GM19328 (cell line): ENCODE measurements around the gene PDLIM3.
"Not testable (repeated sequence)": the region's sequence is repeated elsewhere in the genome, so short reads cannot be mapped to it uniquely, and the experiment has no call there.

Experiments used
- ATAC-seq: cut with Tn5 transposase; IDR thresholded peaks from one replicate; pipeline ENCODE4 v1.9.1; 2021; ENCODE audit warnings: mild to moderate bottlenecking, moderate library complexity; ENCODE audit not compliant: unreplicated experiment

The PDLIM3 gene, protein sequence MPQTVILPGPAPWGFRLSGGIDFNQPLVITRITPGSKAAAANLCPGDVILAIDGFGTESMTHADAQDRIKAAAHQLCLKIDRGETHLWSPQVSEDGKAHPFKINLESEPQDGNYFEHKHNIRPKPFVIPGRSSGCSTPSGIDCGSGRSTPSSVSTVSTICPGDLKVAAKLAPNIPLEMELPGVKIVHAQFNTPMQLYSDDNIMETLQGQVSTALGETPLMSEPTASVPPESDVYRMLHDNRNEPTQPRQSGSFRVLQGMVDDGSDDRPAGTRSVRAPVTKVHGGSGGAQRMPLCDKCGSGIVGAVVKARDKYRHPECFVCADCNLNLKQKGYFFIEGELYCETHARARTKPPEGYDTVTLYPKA

GRCh38 chr4:185534866-185535611 is at the start of gene PDLIM3:
Gene PDLIM3, minus strand, starts transcription at chr4:185535507. Its CDS starts 73 bp downstream, at chr4:185535434.
- ATAC-seq = peak; percentile 45

- no peak for ATAC-seq
Observed at GRCh38 chr4:185583813-185584212, 48.5 kb upstream of the PDLIM3 start.

DNA sequence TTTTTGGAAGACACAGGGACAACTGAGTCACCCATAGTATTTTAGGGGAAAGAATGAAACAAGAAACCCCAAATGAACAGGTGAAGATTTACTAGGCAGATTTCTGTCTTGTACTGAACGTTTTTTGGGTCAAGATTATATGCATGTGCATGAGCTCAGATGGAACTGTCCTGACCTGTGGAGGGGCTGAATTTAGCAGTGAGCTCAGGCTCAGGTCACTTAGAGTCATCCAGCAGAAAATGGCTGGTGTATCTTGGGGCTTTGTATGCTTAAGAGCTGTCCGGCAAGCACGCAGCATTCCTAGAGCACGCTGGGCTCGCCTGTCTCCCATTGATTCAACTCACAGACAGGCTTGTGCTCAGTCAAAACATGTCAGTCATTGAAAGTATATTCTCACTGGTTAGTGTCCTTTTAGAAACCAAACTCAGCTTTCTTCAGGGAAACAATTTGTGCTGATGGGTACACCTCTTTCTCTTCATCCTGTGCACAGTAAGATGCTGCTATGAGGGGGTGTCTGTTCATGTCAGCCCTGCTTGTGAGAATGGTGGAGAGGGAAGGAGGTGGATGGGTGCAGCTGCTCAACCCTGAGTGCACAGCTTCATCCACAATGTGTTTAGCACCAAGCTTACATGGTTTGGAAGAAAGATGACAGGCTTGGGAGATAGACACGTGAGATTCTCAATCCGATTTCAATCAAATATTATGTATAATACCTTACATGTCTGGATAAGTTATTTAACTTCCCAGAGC is 47.5 kb upstream of the PDLIM3 start:
- ATAC-seq = no peak

DNA sequence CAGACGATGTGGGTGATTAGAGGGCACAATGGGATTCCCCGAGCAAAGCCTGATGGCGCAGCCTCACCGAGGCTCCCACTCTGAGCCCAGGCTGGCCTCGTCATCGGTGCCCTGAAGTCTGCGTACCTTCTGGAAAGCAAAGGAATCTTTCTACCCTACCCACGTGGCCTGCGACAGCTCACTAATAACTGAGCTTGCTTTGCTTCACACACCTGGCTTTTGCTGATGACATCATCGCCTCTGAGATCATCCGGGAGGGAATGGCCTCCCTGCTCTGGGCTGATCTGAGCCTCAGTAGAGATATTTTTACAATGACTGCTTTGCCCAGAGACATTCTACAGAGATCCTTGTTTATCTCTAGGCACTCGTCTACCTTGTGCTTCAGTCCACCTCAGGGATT is 45.4 kb upstream of the PDLIM3 start:
- ATAC-seq = no peak

GRCh38 chr4:185578284-185578683 is 43.0 kb upstream of the PDLIM3 start:
- no peak for ATAC-seq

- ATAC-seq = no peak
Observed at GRCh38 chr4:185576962-185577950, 41.9 kb upstream of the PDLIM3 start.

GRCh38 chr4:185576314-185576961 is 41.1 kb upstream of the PDLIM3 start:
- ATAC-seq = no peak

DNA sequence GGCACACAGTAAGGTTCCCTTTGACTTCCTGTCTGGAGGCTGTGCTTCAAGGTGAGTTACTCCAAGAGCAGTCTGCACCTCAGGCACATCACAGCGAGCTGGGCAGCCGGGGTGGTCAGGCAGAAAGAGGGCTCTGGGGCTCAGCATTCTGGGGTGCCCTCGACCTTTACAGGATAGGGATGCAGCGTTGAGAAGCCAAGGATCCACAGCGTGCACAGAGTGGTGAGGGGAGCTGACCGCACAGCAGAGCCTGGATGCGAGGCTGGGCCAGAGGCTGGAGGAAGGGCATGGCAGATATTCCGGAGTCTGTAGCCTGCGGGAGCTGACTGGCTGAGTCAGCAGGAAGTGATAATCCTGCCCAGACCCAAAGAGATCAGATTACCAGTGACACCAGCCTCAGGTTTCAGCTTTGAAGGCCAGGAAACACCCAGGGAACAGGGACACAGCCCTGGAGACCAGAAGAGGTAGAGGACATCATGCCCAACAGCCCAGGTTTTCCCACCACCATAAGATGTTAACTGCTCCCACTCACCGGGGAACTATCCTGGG is 38.4 kb upstream of the PDLIM3 start:
- ATAC-seq = no peak

DNA sequence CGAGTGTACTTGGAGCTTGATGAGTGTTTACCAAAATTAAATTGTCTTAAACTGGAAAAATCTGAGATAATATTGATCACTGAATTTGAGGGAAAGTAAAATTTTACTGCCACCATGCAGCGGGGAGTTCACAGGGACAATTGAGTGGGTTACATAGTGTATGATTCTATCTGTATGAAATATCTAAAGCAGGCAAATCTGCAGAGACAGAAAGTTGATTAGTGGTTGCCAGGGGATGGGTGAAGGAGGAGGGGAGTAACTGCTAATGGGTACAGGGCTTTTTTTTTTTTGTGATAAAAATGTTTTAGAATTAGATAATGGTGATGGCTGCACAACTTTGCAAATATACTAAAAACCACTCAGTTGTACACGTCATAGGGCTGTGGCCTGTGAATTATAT is 35.4 kb upstream of the PDLIM3 start:
- no peak for ATAC-seq

DNA sequence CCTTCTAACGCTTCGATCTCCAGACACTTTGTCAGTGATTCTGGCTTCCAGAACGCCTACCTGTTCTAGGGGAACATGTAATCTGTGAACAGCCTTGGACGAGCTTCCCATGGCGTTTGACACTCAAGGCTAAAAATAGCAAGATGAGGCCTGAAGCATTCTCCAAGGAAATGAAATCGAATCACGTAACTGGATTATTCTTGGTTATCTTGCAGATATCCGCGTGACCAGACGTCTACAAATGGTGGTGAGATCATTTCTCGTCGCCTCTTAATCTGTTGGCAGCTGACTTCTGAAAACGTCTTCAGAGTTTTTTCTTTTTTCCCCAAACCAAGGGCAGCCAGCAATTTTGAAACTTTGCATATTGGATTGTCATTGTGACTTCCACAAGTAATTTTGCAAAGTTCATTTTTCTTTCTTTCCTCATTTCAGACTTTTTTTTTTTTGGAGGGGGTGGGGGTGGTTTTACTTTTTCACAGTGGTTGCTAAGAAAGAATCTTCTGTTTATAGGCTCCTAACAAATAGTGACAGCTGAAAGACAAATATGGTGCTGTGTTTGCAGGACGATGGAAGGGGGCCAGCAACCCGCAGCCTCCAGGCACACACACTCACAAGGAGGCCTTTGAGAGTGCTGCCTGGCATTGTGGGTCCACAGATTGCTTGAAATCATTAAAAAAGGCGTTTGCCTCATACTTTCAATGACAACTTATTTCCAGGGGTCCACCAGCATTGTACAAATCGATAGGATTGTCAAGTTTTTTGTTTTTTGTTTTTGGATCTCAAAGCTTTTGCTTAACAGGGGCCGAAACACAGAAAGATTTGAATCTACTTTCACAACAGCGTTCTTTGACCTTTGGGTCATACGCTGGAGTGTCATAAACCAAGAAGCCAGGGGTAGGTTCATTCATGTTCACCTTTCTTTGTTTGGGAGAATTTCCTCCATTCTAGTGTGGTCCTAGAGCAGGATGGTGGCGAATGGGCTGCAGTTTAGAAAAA is 32.4 kb upstream of the PDLIM3 start:
- ATAC-seq = no peak

DNA sequence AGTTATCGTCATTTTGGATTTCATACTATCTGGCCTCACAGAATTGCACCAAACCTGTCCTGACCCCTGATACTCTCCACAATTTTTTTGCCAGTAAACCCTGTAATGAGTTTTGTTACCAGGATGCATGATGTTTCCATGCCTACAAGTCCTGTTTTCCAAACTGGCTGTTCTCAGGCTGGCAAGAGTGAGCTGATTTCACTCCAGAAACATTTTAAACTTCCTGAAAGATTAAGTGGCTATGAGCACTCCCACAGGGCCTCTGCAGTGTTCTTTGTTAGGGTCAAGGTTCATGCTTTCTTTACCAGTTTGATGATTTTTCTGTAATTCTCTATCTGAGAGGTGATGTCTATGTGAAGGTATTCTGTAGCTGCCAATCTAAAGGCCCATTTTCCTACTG is 31.7 kb upstream of the PDLIM3 start:
- no peak for ATAC-seq

- ATAC-seq = no peak
Observed at GRCh38 chr4:185566425-185566824, 31.1 kb upstream of the PDLIM3 start.

GRCh38 chr4:185565696-185566095 is 30.4 kb upstream of the PDLIM3 start:
- no peak for ATAC-seq

DNA sequence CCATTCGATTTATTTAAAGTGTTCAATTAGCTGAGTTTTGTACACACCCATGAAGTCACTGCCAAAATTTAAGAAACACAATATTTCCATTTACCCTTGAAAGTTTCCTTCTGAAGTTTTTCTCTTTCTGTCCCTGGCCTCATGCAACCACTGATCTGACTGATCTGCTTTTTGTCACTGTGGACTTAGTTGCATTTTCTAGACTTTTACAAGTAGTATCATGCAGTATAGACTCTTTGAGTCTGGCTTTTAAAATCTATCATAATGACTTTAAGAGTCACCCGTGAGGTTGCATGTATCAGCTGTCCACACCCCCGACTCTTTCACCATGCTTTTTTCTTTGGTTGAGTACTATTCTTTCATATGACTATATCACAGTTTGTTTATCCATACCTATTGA is 29.0 kb upstream of the PDLIM3 start:
- ATAC-seq = no peak

GRCh38 chr4:185562531-185562930 is 27.2 kb upstream of the PDLIM3 start:
- ATAC-seq = no peak

- no peak for ATAC-seq
Observed at GRCh38 chr4:185560316-185560715, 25.0 kb upstream of the PDLIM3 start.

GRCh38 chr4:185559915-185560281 is 24.6 kb upstream of the PDLIM3 start:
- ATAC-seq = no peak

GRCh38 chr4:185559251-185559914 is 24.1 kb upstream of the PDLIM3 start:
- ATAC-seq = not testable (repeated sequence)
